A549 (cell line): ENCODE measurements around the gene RAB5A. TPM values are rescaled to one million over a fixed set of nuclear protein-coding genes. Genes with fewer than 3 reads are reported as not detected.
"Not testable (repeated sequence)": the region's sequence is repeated elsewhere in the genome, so short reads cannot be mapped to it uniquely, and the experiment has no call there.

Experiments used
- ATAC-seq, 2 experiments: fragments of 200-7000 bp in 1 of 2; fragments of >200 bp in 1 of 2; cut with Nextera tagmentation in 1 of 2; cut with Tn5 transposase in 1 of 2; 3 replicates each; pipeline versions ENCODE4 v1.8.0 to v1.9.1; 2018 to 2020; ENCODE audit warnings: mild to moderate bottlenecking in 1 of 2, moderate library complexity in 1 of 2
- CTCF ChIA-PET: fragments of 300-600 bp; sonication (Branson Sonifier 250); formaldehyde crosslinking; extraction: SDS; loops from one replicate; lab custom pipeline; 2021; ENCODE audit warnings: antibody characterized with exemption, inconsistent platforms; lab: Yijun Ruan, JAX
- POLR2A ChIA-PET: fragments of 350-600 bp; formaldehyde crosslinking; extraction: SDS; loops from one replicate; lab custom pipeline; 2021; ENCODE audit warnings: antibody characterized with exemption, inconsistent platforms; lab: Yijun Ruan, JAX
- DNase-seq, 2 experiments: peaks; one replicate each; pipeline versions ENCODE4 v3.0.0 to v3.0.0-alpha.2; 2011 to 2016; ENCODE audit warnings: low read depth in 1 of 2, low spot score in 1 of 2
- FAIRE-seq: peaks from 2 replicates; lab custom pipeline; 2011; peaks lifted over from hg19 to GRCh38; lab: Jason Lieb, UNC
- H3K27ac ChIP-seq, 2 experiments: fragments of >200 bp; sonication (Bioruptor Twin); formaldehyde crosslinking; 3 replicates each; pipeline ENCODE4 v1.5.1; 2016 to 2017
- H3K4me1 ChIP-seq: fragments of >200 bp; sonication (Bioruptor Twin); formaldehyde crosslinking; 3 replicates; pipeline ENCODE4 v1.6.1; 2016
- H3K4me2 ChIP-seq: fragments of >200 bp; sonication (Bioruptor Twin); formaldehyde crosslinking; 3 replicates; pipeline ENCODE4 v1.6.1; 2016
- H3K4me3 ChIP-seq: fragments of >200 bp; sonication (Bioruptor Twin); formaldehyde crosslinking; 3 replicates; pipeline ENCODE4 v1.5.1; 2016
- H3K9me3 ChIP-seq: fragments of >200 bp; sonication (Bioruptor Twin); formaldehyde crosslinking; 3 replicates; pipeline ENCODE4 v1.6.1; 2016
- CEBPB ChIP-seq, 2 experiments: fragments of >200 bp in 1 of 2; sonication (Bioruptor Twin) in 1 of 2; formaldehyde crosslinking in 1 of 2; IDR thresholded peaks; 2 replicates each; pipeline ENCODE4 v1.6.1; 2012 to 2016
- CHD2 ChIP-seq: fragments of 150-350 bp; IDR thresholded peaks from 2 replicates; pipeline ENCODE4 v1.6.1; 2014; ENCODE audit warnings: low read length; ENCODE audit not compliant: partially characterized antibody
- FOSL2 ChIP-seq, 2 experiments: fragments of 450-650 bp in 1 of 2; fragments of >200 bp in 1 of 2; sonication (Bioruptor Twin) in 1 of 2; formaldehyde crosslinking; IDR thresholded peaks; 2 replicates each; pipeline versions ENCODE4 v1.5.0 to v1.6.1; 2016 to 2020; ENCODE audit warnings: mild to moderate bottlenecking in 1 of 2, moderate library complexity in 1 of 2
- FOXS1 ChIP-seq: fragments of 250-450 bp; sonication (Bioruptor Pico); IDR thresholded peaks from 2 replicates; pipeline ENCODE4 v1.5.0; 2020; ENCODE audit warnings: mild to moderate bottlenecking, moderate library complexity
- HOXA7 ChIP-seq: fragments of 250-450 bp; sonication (Bioruptor Pico); IDR thresholded peaks from 2 replicates; pipeline ENCODE4 v1.5.0; 2020; ENCODE audit warnings: mild to moderate bottlenecking, moderate library complexity
- HOXB13 ChIP-seq: fragments of 250-450 bp; sonication (Bioruptor Pico); IDR thresholded peaks from 2 replicates; pipeline ENCODE4 v1.5.0; 2020; ENCODE audit warnings: low read depth, mild to moderate bottlenecking, moderate library complexity
- JUNB ChIP-seq: fragments of >200 bp; sonication (Bioruptor Twin); formaldehyde crosslinking; IDR thresholded peaks from 2 replicates; pipeline ENCODE4 v1.6.1; 2016
- KDM1A ChIP-seq: fragments of 200-600 bp; sonication (generic); IDR thresholded peaks from 2 replicates; pipeline ENCODE4 v1.6.1; 2016; ENCODE audit warnings: low read depth, mild to moderate bottlenecking
- MAFK ChIP-seq: fragments of 450-650 bp; IDR thresholded peaks from 2 replicates; pipeline ENCODE4 v1.6.1; 2014; ENCODE audit not compliant: partially characterized antibody
- POLR2A ChIP-seq: IDR thresholded peaks from 2 replicates; pipeline ENCODE4 v1.6.1; 2012; ENCODE audit warnings: mild to moderate bottlenecking, low read length
- RARB ChIP-seq: fragments of 250-450 bp; sonication (Bioruptor Pico); IDR thresholded peaks from 2 replicates; pipeline ENCODE4 v1.8.0; 2021; ENCODE audit warnings: mild to moderate bottlenecking, moderate library complexity
- SMC3 ChIP-seq: fragments of >200 bp; sonication (Bioruptor Twin); formaldehyde crosslinking; IDR thresholded peaks from 3 replicates; pipeline ENCODE4 v1.6.1; 2018; ENCODE audit warnings: inconsistent platforms
- TFCP2L1 ChIP-seq: fragments of 250-450 bp; sonication (Bioruptor Pico); IDR thresholded peaks from 2 replicates; pipeline ENCODE4 v1.5.0; 2021; ENCODE audit warnings: mild to moderate bottlenecking
- ZC3H11A ChIP-seq: fragments of 450-650 bp; IDR thresholded peaks from 2 replicates; pipeline ENCODE4 v1.6.1; 2014; ENCODE audit warnings: antibody characterized with exemption, mild to moderate bottlenecking
- ZSCAN20 ChIP-seq: fragments of 250-450 bp; sonication (Bioruptor Pico); IDR thresholded peaks from 2 replicates; pipeline ENCODE4 v1.8.0; 2022; ENCODE audit warnings: mild to moderate bottlenecking, moderate library complexity
- WGBS: methylation state at CpG from one replicate; pipeline ENCODE4 v1.1.6; 2017; ENCODE audit errors: missing lambda C conversion rate; 5-methylcytosine and 5-hydroxymethylcytosine counted together
- polyA plus RNA-seq, 4 experiments: library from polyadenylated mRNA; depleted of rRNA in 3 of 4; stranded (reverse); fragments of >200 nt; fragmentation: RNase III in 1 of 4; extraction: RNeasy Plus Mini Kit Qiagen cat#74134 plus additional on column Dnase treatment in 1 of 4; gene quantifications; 2 replicates in 3 of 4; 3 replicates in 1 of 4; pipeline ENCODE4 v1.2.3, GENCODE V29; 2011 to 2017
- TF ChIP-seq, protein P1 (sequence below): fragments of 200-600 bp; sonication (generic); IDR thresholded peaks from 2 replicates; pipeline ENCODE4 v1.6.1; 2016; ENCODE audit warnings: antibody characterized with exemption, mild to moderate bottlenecking, moderate library complexity
- TF ChIP-seq, protein P2 (sequence below): IDR thresholded peaks from 2 replicates; pipeline ENCODE4 v1.6.1; 2012
- TF ChIP-seq, protein P3 (sequence below): fragments of 450-650 bp; IDR thresholded peaks from 2 replicates; pipeline ENCODE4 v1.6.1; 2014; ENCODE audit warnings: antibody characterized with exemption
- TF ChIP-seq, protein P4 (sequence below): IDR thresholded peaks from 2 replicates; pipeline ENCODE4 v1.6.1; 2012; ENCODE audit warnings: low read depth, borderline replicate concordance
- TF ChIP-seq, protein P5 (sequence below): fragments of 150-350 bp; IDR thresholded peaks from 2 replicates; pipeline ENCODE4 v1.6.1; 2014; ENCODE audit warnings: low read depth, mild to moderate bottlenecking, low read length

Gene RAB5A
- polyA plus RNA-seq, 2 of the 4 experiments (the other 2 are of a cell fraction) = 41.2 to 66.6 TPM

DNA sequence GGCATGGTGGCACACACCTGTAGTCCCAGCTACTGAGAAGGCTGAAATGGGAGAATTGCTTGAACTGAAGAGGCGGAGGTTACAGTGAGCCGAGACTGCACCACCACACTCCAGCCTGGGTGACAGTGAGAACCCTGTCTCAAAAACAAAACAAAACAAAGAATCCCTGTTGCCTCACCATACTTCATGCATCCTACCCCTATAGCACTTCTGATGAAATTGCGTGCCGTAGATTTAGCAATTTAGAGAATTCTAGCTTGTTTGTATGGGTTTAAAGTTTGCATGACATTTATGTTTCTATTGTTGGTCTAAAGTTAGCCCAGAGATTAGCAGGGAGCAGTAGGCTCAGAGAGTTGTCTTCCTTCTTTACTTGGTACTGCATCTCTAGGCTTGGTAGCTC is 7.8 kb downstream of the RAB5A start:
- H3K4me1 ChIP-seq = peaks cover 31% of the 10 kb centered on the region
- no peak overlapping the region for H3K4me3 ChIP-seq
- FAIRE-seq = no peak
- TF ChIP-seq FOSL2 (IDR thresholded peaks at IDR 0.05) (no peak), FOSL2 (CRISPR knock-in tag; IDR thresholded peaks at IDR 0.05) (no peak), MAFK (no peak), HOXA7 (no peak), ZC3H11A (no peak), TFCP2L1 (CRISPR knock-in tag) (no peak), RARB (CRISPR knock-in tag) (no peak), JUNB (no peak), HOXB13 (no peak), CEBPB (IDR thresholded peaks at IDR 0.05) (no peak), KDM1A (no peak), SMC3 (no peak), CHD2 (no peak), ZSCAN20 (CRISPR knock-in tag) (no peak), POLR2A (no peak), FOXS1 (no peak)
- TF ChIP-seq, protein P1, sequence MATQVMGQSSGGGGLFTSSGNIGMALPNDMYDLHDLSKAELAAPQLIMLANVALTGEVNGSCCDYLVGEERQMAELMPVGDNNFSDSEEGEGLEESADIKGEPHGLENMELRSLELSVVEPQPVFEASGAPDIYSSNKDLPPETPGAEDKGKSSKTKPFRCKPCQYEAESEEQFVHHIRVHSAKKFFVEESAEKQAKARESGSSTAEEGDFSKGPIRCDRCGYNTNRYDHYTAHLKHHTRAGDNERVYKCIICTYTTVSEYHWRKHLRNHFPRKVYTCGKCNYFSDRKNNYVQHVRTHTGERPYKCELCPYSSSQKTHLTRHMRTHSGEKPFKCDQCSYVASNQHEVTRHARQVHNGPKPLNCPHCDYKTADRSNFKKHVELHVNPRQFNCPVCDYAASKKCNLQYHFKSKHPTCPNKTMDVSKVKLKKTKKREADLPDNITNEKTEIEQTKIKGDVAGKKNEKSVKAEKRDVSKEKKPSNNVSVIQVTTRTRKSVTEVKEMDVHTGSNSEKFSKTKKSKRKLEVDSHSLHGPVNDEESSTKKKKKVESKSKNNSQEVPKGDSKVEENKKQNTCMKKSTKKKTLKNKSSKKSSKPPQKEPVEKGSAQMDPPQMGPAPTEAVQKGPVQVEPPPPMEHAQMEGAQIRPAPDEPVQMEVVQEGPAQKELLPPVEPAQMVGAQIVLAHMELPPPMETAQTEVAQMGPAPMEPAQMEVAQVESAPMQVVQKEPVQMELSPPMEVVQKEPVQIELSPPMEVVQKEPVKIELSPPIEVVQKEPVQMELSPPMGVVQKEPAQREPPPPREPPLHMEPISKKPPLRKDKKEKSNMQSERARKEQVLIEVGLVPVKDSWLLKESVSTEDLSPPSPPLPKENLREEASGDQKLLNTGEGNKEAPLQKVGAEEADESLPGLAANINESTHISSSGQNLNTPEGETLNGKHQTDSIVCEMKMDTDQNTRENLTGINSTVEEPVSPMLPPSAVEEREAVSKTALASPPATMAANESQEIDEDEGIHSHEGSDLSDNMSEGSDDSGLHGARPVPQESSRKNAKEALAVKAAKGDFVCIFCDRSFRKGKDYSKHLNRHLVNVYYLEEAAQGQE = no peak
- TF ChIP-seq, protein P2, sequence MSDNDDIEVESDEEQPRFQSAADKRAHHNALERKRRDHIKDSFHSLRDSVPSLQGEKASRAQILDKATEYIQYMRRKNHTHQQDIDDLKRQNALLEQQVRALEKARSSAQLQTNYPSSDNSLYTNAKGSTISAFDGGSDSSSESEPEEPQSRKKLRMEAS = no peak
- TF ChIP-seq, protein P3, sequence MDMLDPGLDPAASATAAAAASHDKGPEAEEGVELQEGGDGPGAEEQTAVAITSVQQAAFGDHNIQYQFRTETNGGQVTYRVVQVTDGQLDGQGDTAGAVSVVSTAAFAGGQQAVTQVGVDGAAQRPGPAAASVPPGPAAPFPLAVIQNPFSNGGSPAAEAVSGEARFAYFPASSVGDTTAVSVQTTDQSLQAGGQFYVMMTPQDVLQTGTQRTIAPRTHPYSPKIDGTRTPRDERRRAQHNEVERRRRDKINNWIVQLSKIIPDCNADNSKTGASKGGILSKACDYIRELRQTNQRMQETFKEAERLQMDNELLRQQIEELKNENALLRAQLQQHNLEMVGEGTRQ = no peak
- TF ChIP-seq, protein P4, sequence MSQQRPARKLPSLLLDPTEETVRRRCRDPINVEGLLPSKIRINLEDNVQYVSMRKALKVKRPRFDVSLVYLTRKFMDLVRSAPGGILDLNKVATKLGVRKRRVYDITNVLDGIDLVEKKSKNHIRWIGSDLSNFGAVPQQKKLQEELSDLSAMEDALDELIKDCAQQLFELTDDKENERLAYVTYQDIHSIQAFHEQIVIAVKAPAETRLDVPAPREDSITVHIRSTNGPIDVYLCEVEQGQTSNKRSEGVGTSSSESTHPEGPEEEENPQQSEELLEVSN = no peak
- TF ChIP-seq, protein P5, sequence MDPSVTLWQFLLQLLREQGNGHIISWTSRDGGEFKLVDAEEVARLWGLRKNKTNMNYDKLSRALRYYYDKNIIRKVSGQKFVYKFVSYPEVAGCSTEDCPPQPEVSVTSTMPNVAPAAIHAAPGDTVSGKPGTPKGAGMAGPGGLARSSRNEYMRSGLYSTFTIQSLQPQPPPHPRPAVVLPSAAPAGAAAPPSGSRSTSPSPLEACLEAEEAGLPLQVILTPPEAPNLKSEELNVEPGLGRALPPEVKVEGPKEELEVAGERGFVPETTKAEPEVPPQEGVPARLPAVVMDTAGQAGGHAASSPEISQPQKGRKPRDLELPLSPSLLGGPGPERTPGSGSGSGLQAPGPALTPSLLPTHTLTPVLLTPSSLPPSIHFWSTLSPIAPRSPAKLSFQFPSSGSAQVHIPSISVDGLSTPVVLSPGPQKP = no peak
- ChIA-PET CTCF (no interaction called here), POLR2A (no interaction called here)
- ATAC-seq = no peak
- H3K9me3 ChIP-seq = no peaks in the 10 kb centered on the region
- no peak overlapping the region for H3K4me2 ChIP-seq
- DNase-seq = no peak
- H3K27ac ChIP-seq = no peak overlapping the region
- 96% methylated on average over 4 of the region's 4 CpGs for WGBS

DNA sequence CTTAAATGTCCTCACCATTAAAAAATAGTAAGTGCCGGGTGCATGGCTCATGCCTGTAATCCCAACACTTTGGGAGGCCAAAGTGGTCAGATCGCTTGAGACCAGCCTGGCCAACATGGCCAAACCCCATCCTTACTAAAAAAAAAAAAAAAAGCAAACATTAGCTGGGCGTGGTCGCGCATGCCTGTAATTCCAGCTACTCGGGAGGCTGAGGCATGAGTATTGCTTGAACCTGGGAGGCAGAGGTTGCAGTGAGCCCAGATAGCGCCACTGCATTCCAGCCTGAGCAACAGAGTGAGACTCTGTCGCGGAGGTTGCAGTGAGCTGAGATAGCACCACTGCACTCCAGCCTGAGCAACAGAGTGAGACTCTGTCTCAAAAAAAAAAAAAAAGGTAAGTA is 10.5 kb downstream of the RAB5A start:
- ChIA-PET POLR2A (interaction anchor here (0.6 kb wide), 1 partner anchor 24 kb away, joined by 4 read pairs; no protein-coding TSS in a partner anchor), CTCF (interaction anchor here (1.1 kb wide), 1 partner anchor 609 kb away, joined by 3 read pairs; no protein-coding TSS in a partner anchor)
- Histone ChIP-seq H3K4me1 (peaks cover 20% of the 10 kb centered on the region), H3K27ac (peak overlapping the region; percentile 38 to 78; a peak in 5 of 6 replicates), H3K4me2 (peak overlapping the region; percentile 61)
- ATAC-seq = peak in 1 of 2 experiments; percentile 80; a peak in 3 of 6 replicates
- peak in 1 of 2 experiments; percentile 49 for DNase-seq
- not testable (repeated sequence) for FAIRE-seq, H3K4me3 ChIP-seq, H3K9me3 ChIP-seq
- WGBS = 54% methylated on average over 9 of the region's 9 CpGs
